SK-N-SH treated with all-trans-retinoic acid at 6 μM for 48 hours (cell line): ENCODE data around the gene IRS1.

Source experiments
- ARNTL ChIP-seq: fragments of 450-650 bp; formaldehyde crosslinking; IDR thresholded peaks from 2 replicates; pipeline ENCODE4 v1.5.0; 2020; ENCODE audit warnings: low read depth, mild to moderate bottlenecking, moderate library complexity, borderline replicate concordance
- BACH2 ChIP-seq: fragments of 250-450 bp; sonication (Bioruptor Pico); IDR thresholded peaks from 2 replicates; pipeline ENCODE4 v1.9.0; 2021; ENCODE audit warnings: mild to moderate bottlenecking, borderline replicate concordance
- CREB5 ChIP-seq: fragments of 250-450 bp; sonication (Bioruptor Pico); IDR thresholded peaks from 2 replicates; pipeline ENCODE4 v1.5.1; 2020; ENCODE audit warnings: low read depth, mild to moderate bottlenecking, moderate library complexity
- PATZ1 ChIP-seq: fragments of 250-450 bp; sonication (Bioruptor Pico); IDR thresholded peaks from 2 replicates; pipeline ENCODE4 v1.8.0; 2020; ENCODE audit warnings: mild to moderate bottlenecking, moderate library complexity, borderline replicate concordance
- PPARA ChIP-seq: fragments of 250-450 bp; sonication (Bioruptor Pico); IDR thresholded peaks from 2 replicates; pipeline ENCODE4 v1.5.0; 2020; ENCODE audit warnings: mild to moderate bottlenecking, borderline replicate concordance
- RARB ChIP-seq: fragments of 250-450 bp; sonication (Bioruptor Pico); IDR thresholded peaks from 2 replicates; pipeline ENCODE4 v1.8.0; 2021; ENCODE audit warnings: mild to moderate bottlenecking, moderate library complexity
- ZFP3 ChIP-seq: fragments of 250-450 bp; sonication (Bioruptor Pico); IDR thresholded peaks from 2 replicates; pipeline ENCODE4 v1.5.0; 2020; ENCODE audit warnings: mild to moderate bottlenecking, moderate library complexity
- ZFP30 ChIP-seq: fragments of 450-650 bp; formaldehyde crosslinking; IDR thresholded peaks from 2 replicates; pipeline ENCODE4 v1.5.0; 2022; ENCODE audit warnings: mild to moderate bottlenecking, moderate library complexity
- ZNF565 ChIP-seq: fragments of 450-650 bp; formaldehyde crosslinking; conservative IDR thresholded peaks from 2 replicates; pipeline ENCODE4 v1.5.0; 2020; ENCODE audit warnings: low read depth, mild to moderate bottlenecking, moderate library complexity

GRCh38 chr2:226791487-226792081, 8.0 kb downstream of the IRS1 start:
- TF ChIP-seq PPARA (CRISPR knock-in tag), result no peak
- TF ChIP-seq RARB (CRISPR knock-in tag), result no peak
- TF ChIP-seq CREB5 (CRISPR knock-in tag), result no peak
- no peak for TF ChIP-seq ZNF565
- TF ChIP-seq BACH2 (CRISPR knock-in tag), result no peak
- TF ChIP-seq ZFP30 (CRISPR knock-in tag), result no peak
- peak; percentile 46; the same call in 1 of the 2 replicates for TF ChIP-seq PATZ1
- no peak for TF ChIP-seq ARNTL (CRISPR knock-in tag)
- no peak for TF ChIP-seq ZFP3 (CRISPR knock-in tag)
